A673 (cell line): ENCODE measurements around the gene AGAP2. TPM values are rescaled to one million over a fixed set of nuclear protein-coding genes. Genes with fewer than 3 reads are reported as not detected.

Experiments
- BruUV-seq: library from RNA; stranded (reverse); fragments of 400-500 nt; replicated peaks from 2 replicates; lab custom pipeline; 2021; lab: Mats Ljungman, UMichigan
- CTCF ChIA-PET: fragments of 300-600 bp; sonication (Branson Sonifier 250); formaldehyde crosslinking; loops from one replicate; lab custom pipeline; 2022; ENCODE audit warnings: antibody characterized with exemption; lab: Charles Lee
- POLR2A ChIA-PET: fragments of 300-600 bp; sonication (Branson Sonifier 250); formaldehyde crosslinking; loops from one replicate; lab custom pipeline; 2022; ENCODE audit warnings: antibody characterized with exemption; ENCODE audit not compliant: low non-redundant PET; lab: Charles Lee
- DNase-seq: peaks from one replicate; pipeline ENCODE4 v3.0.0-alpha.2; 2015; ENCODE audit warnings: low spot score
- H3K27ac ChIP-seq: fragments of 200-600 bp; sonication (generic); 2 replicates; pipeline ENCODE4 v1.5.1; 2016; ENCODE audit warnings: mixed run types, low read depth, mild to moderate bottlenecking, mixed read lengths, antibody characterized with exemption, low read length; ENCODE audit not compliant: poor library complexity, severe bottlenecking
- H3K27me3 ChIP-seq: fragments of 200-600 bp; sonication (generic); replicated peaks from 2 replicates; pipeline ENCODE4 v1.6.1; 2017; ENCODE audit warnings: mixed run types, low read depth, mild to moderate bottlenecking, mixed read lengths, antibody characterized with exemption, low read length; ENCODE audit not compliant: insufficient read depth, poor library complexity
- H3K36me3 ChIP-seq: fragments of 200-600 bp; sonication (generic); 2 replicates; pipeline ENCODE4 v1.6.1; 2016; ENCODE audit warnings: mixed run types, mild to moderate bottlenecking, mixed read lengths, antibody characterized with exemption, low read length; ENCODE audit not compliant: insufficient read depth, poor library complexity, severe bottlenecking
- H3K4me1 ChIP-seq: fragments of 200-600 bp; sonication (generic); 2 replicates; pipeline ENCODE4 v1.6.1; 2017; ENCODE audit warnings: mixed run types, mild to moderate bottlenecking, mixed read lengths, antibody characterized with exemption, low read length; ENCODE audit not compliant: insufficient read depth, poor library complexity, severe bottlenecking
- H3K4me3 ChIP-seq: fragments of 200-600 bp; sonication (generic); 2 replicates; pipeline ENCODE4 v1.5.1; 2016; ENCODE audit warnings: low read depth, mixed run types, mild to moderate bottlenecking, mixed read lengths, low read length; ENCODE audit not compliant: poor library complexity, severe bottlenecking
- H3K9me3 ChIP-seq: fragments of 200-600 bp; sonication (generic); 2 replicates; pipeline ENCODE4 v1.6.1; 2016; ENCODE audit warnings: mixed run types, low read depth, mild to moderate bottlenecking, mixed read lengths, antibody characterized with exemption, low read length; ENCODE audit not compliant: poor library complexity, severe bottlenecking
- CTCF ChIP-seq: fragments of 300-800, 200-600 bp; sonication (generic); conservative IDR thresholded peaks from 2 replicates; pipeline ENCODE4 v1.5.1; 2017; ENCODE audit warnings: low read depth, mild to moderate bottlenecking, antibody characterized with exemption, low read length, moderate library complexity, mixed read lengths
- EZH2 ChIP-seq: fragments of 200-600 bp; sonication (generic); IDR thresholded peaks from 2 replicates; pipeline ENCODE4 v1.6.1; 2017; ENCODE audit warnings: borderline replicate concordance, low read depth, mild to moderate bottlenecking, mixed read lengths, antibody characterized with exemption, low read length; ENCODE audit not compliant: poor library complexity, severe bottlenecking
- intact Hi-C: fragments of 100-400 bp; cut with micrococcal nuclease; formaldehyde crosslinking; loops from one replicate; pipeline ENCODE4 v1.10.0; 2022; ENCODE audit not compliant: unreplicated experiment
- total RNA-seq: library from RNA; stranded (reverse); gene quantifications from 2 replicates; pipeline ENCODE4 v1.2.3, GENCODE V29; 2021

Gene AGAP2
- total RNA-seq, 1 experiment from 2014 or later, result 4.0 TPM

GRCh38 chr12:57770734-57771133, 32.2 kb upstream of the AGAP2 start:
- Histone ChIP-seq H3K27me3 (peaks cover 10% of the 10 kb centered on the region), H3K9me3 (no peaks in the 10 kb centered on the region), H3K4me3 (no peak overlapping the region), H3K27ac (no peak overlapping the region), H3K4me1 (peaks cover 25% of the 10 kb centered on the region), H3K36me3 (peaks cover 6% of the 10 kb centered on the region)
- POLR2A ChIA-PET, result no interaction called here
- CTCF ChIA-PET, result no interaction called here
- intact Hi-C loops, result no loop called here
- BruUV-seq, result no TSS peak
- no peak for TF ChIP-seq CTCF
- no peak for TF ChIP-seq EZH2
- DNase-seq, result no peak

- Histone ChIP-seq H3K36me3 (peaks cover 6% of the 10 kb centered on the region), H3K27ac (no peak overlapping the region), H3K27me3 (peaks cover 21% of the 10 kb centered on the region), H3K9me3 (no peaks in the 10 kb centered on the region), H3K4me1 (peaks cover 36% of the 10 kb centered on the region), H3K4me3 (no peak overlapping the region)
- POLR2A ChIA-PET, result no interaction called here
- CTCF ChIA-PET, result no interaction called here
- intact Hi-C loops, result no loop called here
- no peak for DNase-seq
- TF ChIP-seq CTCF (no peak), EZH2 (no peak)
- BruUV-seq, result no TSS peak
These were observed 31.1 kb upstream of the AGAP2 start for GRCh38 chr12:57769594-57769993.

DNA sequence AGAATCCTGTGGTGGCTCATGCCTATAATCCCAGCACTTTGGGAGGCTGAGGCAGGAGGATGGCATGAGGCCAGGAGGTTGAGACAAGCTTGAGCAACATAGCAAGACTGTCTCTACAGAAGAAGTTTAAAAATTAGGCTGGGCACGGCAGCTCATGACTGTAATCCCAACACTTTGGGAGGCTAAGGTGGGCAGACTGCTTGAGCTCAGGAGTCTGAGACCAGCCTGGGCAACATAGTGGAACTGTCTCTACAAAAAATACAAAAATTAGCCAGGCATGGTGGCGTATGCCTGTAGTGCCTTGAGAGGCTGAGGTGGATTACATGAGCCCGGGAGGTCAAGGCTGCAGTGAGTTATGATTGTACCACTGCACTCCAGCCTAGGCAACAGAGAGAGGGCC, 29.3 kb upstream of the AGAP2 start:
- Histone ChIP-seq H3K9me3 (no peaks in the 10 kb centered on the region), H3K4me1 (peaks cover 31% of the 10 kb centered on the region), H3K27ac (no peak overlapping the region), H3K27me3 (peaks cover 30% of the 10 kb centered on the region), H3K4me3 (no peak overlapping the region), H3K36me3 (peaks cover 6% of the 10 kb centered on the region)
- ChIA-PET POLR2A (no interaction called here), CTCF (interaction anchor here (0.9 kb wide), 1 partner anchor 11 kb away, joined by 3 read pairs; no protein-coding TSS in a partner anchor)
- DNase-seq, result no peak
- intact Hi-C loops, result no loop called here
- TF ChIP-seq EZH2, result no peak
- TF ChIP-seq CTCF, result no peak
- BruUV-seq, result no TSS peak
